SK-N-SH treated with all-trans-retinoic acid at 6 μM for 48 hours (cell line): ENCODE measurements around the gene VTA1.

Experiments
- ESRRG ChIP-seq: fragments of 250-450 bp; sonication (Bioruptor Pico); IDR thresholded peaks from 2 replicates; pipeline ENCODE4 v1.6.1; 2021; ENCODE audit warnings: mild to moderate bottlenecking
- ISL1 ChIP-seq: fragments of 250-450 bp; sonication (Bioruptor Pico); IDR thresholded peaks from 2 replicates; pipeline ENCODE4 v2.1.2; 2022; ENCODE audit warnings: mild to moderate bottlenecking, moderate library complexity
- ZFP3 ChIP-seq: fragments of 250-450 bp; sonication (Bioruptor Pico); IDR thresholded peaks from 2 replicates; pipeline ENCODE4 v1.5.0; 2020; ENCODE audit warnings: mild to moderate bottlenecking, moderate library complexity
- TF ChIP-seq, protein P1 (sequence below): fragments of 250-450 bp; sonication (Bioruptor Pico); IDR thresholded peaks from 2 replicates; pipeline ENCODE4 v1.8.0; 2020; ENCODE audit warnings: mild to moderate bottlenecking, moderate library complexity, borderline replicate concordance

DNA sequence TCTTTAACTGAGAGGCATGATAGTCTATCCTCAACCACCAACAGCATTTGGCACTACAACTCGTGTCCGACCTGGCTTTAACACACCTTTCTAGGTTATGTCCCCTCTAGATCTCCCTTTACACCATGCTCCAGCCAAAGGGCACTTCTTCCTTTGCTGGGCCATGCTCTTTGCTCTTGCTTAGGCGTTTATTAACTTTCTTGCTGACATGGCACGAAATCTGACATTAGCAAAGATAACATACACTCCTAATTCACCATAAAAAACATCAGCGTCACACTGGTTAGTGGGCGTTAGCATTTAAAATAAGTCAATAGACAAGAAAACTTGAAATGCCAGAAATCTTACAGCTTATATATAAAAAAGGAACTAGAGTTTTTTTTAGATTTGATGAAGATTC lies 107.5 kb downstream of the VTA1 start:
- TF ChIP-seq ESRRG (CRISPR knock-in tag) (no peak), ISL1 (CRISPR knock-in tag) (no peak), ZFP3 (no peak)
- TF ChIP-seq, protein P1, sequence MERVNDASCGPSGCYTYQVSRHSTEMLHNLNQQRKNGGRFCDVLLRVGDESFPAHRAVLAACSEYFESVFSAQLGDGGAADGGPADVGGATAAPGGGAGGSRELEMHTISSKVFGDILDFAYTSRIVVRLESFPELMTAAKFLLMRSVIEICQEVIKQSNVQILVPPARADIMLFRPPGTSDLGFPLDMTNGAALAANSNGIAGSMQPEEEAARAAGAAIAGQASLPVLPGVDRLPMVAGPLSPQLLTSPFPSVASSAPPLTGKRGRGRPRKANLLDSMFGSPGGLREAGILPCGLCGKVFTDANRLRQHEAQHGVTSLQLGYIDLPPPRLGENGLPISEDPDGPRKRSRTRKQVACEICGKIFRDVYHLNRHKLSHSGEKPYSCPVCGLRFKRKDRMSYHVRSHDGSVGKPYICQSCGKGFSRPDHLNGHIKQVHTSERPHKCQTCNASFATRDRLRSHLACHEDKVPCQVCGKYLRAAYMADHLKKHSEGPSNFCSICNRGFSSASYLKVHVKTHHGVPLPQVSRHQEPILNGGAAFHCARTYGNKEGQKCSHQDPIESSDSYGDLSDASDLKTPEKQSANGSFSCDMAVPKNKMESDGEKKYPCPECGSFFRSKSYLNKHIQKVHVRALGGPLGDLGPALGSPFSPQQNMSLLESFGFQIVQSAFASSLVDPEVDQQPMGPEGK, result no peak
